Testis (tissue), 2 donors: ENCODE data around the gene HCK.

Source experiments
- CTCF ChIP-seq, 3 experiments: fragments of 450-650 bp in 2 of 3; fragments of 200-600 bp in 1 of 3; sonication (generic) in 1 of 3; IDR thresholded peaks; one replicate each; pipeline ENCODE4 v1.5.1; 2016 to 2019; ENCODE audit warnings: antibody characterized with exemption in 3 of 3, mild to moderate bottlenecking in 2 of 3, moderate library complexity in 1 of 3
- POLR2A ChIP-seq: fragments of 450-650 bp; IDR thresholded peaks from one replicate; pipeline ENCODE4 v1.6.1; 2017; ENCODE audit warnings: antibody characterized with exemption, mild to moderate bottlenecking, moderate library complexity

- no peak for TF ChIP-seq CTCF (IDR thresholded peaks at IDR 0.05)
- no peak for TF ChIP-seq POLR2A
Observed at GRCh38 chr20:32124916-32125454, 72.9 kb downstream of the HCK start.
